Right lobe of liver (tissue), 6 donors: Measurements from ENCODE around the gene AMZ2. TPM values are rescaled to one million over a fixed set of nuclear protein-coding genes. Genes with fewer than 3 reads are reported as not detected.

Experiments used
- ATAC-seq, 4 donors: fragments of 200-7000 bp; cut with Tn5 transposase; one replicate each; pipeline ENCODE4 v1.9.1; 2020; ENCODE audit warnings: mild to moderate bottlenecking in 4 of 4, moderate library complexity in 4 of 4
- DNase-seq, 3 donors: peaks; one replicate each; pipeline ENCODE4 v3.0.0-alpha.2; 2020
- H3K27ac ChIP-seq, 3 donors: fragments of 200-600 bp; one replicate each; pipeline ENCODE4 v1.8.0; 2022
- H3K27me3 ChIP-seq, 2 donors: fragments of 200-600 bp; one replicate each; pipeline ENCODE4 v1.8.0; 2022
- H3K36me3 ChIP-seq, 4 donors: fragments of 200-600 bp; sonication (generic) in 1 of 4; one replicate each; pipeline versions ENCODE4 v1.5.1 to v1.8.0; 2017 to 2022; ENCODE audit warnings: control low read depth in 1 of 4
- H3K4me1 ChIP-seq, 4 donors: fragments of 200-600 bp; sonication (generic) in 1 of 4; one replicate each; pipeline versions ENCODE4 v1.5.1 to v1.8.0; 2017 to 2022; ENCODE audit warnings: control low read depth in 1 of 4
- H3K4me3 ChIP-seq, 3 donors: fragments of 200-600 bp; one replicate each; pipeline ENCODE4 v1.8.0; 2022
- H3K9me3 ChIP-seq, 4 donors: fragments of 200-600 bp; sonication (generic) in 1 of 4; one replicate each; pipeline versions ENCODE4 v1.5.1 to v1.8.0; 2017 to 2022; ENCODE audit warnings: control low read depth in 1 of 4
- POLR2A ChIP-seq: fragments of 450-650 bp; IDR thresholded peaks from one replicate; pipeline ENCODE4 v1.6.1; 2017; ENCODE audit warnings: antibody characterized with exemption, mild to moderate bottlenecking
- WGBS: methylation state at CpG from one replicate; pipeline ENCODE4 v1.1.6; 2018; ENCODE audit warnings: low coverage, low lambda C conversion rate; ENCODE audit not compliant: insufficient coverage; ENCODE audit errors: missing lambda C conversion rate; 5-methylcytosine and 5-hydroxymethylcytosine counted together
- intact Hi-C, 2 donors: fragments of 100-400 bp; cut with DNase I; formaldehyde crosslinking; loops; one replicate each; pipeline versions ENCODE4 v1.11.2 to v1.14.1; 2022
- total RNA-seq, 6 experiments: library from RNA; depleted of rRNA in 2 of 6; stranded (reverse); fragments of >200 nt in 2 of 6; fragmentation: NEBNext Ultra II Directional in 3 of 6; extraction: Animal tissue kit (Norgen Biotek cat#: 25700) in 3 of 6; gene quantifications; one replicate each; pipeline versions ENCODE4 v1.1.0 to v1.2.4, GENCODE V29; 2016 to 2023
- TF ChIP-seq, protein P1 (sequence below), 4 donors: fragments of 200-600 bp in 3 of 4; fragments of 450-650 bp in 1 of 4; IDR thresholded peaks; one replicate each; pipeline versions ENCODE4 v1.5.1 to v1.8.0; 2016 to 2022; ENCODE audit warnings: antibody characterized with exemption in 4 of 4, mild to moderate bottlenecking in 2 of 4
- donor health status: DM: no; HTN: yes; CAD: no.
- donor health status: DM: no; HTN: no; CAD: no.
- donor health status: DM: no; HTN: no; CAD: no.
- donor health status: DM: no; HTN: yes; CAD: no.
- donor health status: DM: no; HTN: yes; CAD: no.

AMZ2 gene
- total RNA-seq, 6 experiments from 2014 or later: 15.3 to 31.2 (median 18.2) TPM

DNA sequence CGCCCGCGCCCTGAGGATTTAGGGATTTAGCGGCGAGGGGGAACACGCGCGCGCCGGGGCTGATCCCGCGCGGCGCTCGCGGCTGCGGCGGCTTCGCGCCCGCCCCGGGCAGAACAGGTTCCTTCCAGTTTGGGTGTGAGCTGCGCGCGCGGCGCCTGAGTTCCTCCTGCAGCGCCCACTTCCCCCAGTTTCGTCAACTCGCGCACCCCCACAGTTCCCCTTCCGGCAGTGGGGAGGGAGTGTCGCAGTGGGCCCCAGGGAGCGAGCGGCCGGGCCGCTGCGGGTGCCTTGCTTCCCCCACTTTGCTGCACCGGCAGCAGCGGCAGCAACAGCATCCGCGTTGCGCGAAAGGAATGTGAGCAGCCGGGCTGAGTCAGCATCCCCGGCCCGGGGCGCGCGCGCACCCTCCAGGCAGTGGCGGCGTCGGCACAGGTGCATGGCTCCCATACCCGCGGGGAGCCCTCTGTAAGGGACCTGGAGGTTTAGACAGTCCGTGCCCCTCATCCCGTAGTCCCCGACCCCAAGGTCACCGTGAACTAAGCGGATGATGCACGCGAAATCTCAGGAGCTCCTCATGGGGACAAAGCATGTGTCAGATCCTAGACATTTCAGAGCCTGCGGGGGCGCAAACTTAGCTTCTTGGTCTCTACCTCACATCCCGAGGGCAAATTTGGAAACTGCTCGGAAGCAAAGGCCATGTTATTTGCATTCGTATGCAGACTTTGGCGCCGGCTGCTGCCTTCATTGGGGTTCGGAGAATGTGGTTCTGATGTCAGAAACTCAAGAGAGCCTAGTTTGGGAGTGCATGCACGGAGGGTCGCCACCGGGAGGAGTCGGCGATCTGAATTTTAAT, 44.2 kb downstream of the AMZ2 start:
- Histone ChIP-seq H3K27ac (peak overlapping the region; percentile 60 to 76 (median 62)), H3K4me1 (peaks cover 0 to 16% (median 2%) of the 10 kb centered on the region in 4 donors), H3K9me3 (no peaks in the 10 kb centered on the region), H3K4me3 (peak overlapping the region; percentile 56 to 60 (median 57)), H3K27me3 (peaks cover 0 to 7% of the 10 kb centered on the region in 2 donors), H3K36me3 (no peaks in the 10 kb centered on the region)
- DNase-seq: peak; percentile 80 to 90 (median 85)
- peak; percentile 74 to 78 (median 74) for ATAC-seq
- TF ChIP-seq, protein P1, sequence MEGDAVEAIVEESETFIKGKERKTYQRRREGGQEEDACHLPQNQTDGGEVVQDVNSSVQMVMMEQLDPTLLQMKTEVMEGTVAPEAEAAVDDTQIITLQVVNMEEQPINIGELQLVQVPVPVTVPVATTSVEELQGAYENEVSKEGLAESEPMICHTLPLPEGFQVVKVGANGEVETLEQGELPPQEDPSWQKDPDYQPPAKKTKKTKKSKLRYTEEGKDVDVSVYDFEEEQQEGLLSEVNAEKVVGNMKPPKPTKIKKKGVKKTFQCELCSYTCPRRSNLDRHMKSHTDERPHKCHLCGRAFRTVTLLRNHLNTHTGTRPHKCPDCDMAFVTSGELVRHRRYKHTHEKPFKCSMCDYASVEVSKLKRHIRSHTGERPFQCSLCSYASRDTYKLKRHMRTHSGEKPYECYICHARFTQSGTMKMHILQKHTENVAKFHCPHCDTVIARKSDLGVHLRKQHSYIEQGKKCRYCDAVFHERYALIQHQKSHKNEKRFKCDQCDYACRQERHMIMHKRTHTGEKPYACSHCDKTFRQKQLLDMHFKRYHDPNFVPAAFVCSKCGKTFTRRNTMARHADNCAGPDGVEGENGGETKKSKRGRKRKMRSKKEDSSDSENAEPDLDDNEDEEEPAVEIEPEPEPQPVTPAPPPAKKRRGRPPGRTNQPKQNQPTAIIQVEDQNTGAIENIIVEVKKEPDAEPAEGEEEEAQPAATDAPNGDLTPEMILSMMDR (IDR thresholded peaks at IDR 0.05): no peak
- TF ChIP-seq POLR2A: peak; percentile 69
- intact Hi-C loops: no loop called here
- WGBS: 3% methylated on average over 38 of the region's 76 CpGs

DNA sequence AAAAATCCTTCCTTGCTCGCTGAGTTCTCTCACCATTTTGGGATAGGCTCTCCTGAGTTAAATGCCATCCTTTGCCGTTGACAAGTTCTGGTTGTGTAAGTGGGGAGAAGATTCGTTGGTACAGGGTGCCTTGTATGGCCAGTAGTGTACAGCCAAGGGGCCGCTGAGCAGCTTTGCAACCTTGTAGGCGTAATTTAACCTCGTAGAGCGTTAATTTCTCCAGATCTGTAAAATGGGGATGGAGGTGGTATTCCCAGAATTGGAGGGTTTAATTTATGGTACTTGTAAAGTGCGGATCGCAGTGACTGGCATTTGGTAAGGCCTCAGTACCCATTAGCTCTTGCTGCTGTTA, 44.8 kb downstream of the AMZ2 start:
- Histone ChIP-seq H3K4me3 (peak overlapping the region in 1 of 3 donors; percentile 57), H3K4me1 (peaks cover 0 to 16% (median 2%) of the 10 kb centered on the region in 4 donors), H3K36me3 (no peaks in the 10 kb centered on the region), H3K9me3 (no peaks in the 10 kb centered on the region), H3K27me3 (peaks cover 0 to 7% of the 10 kb centered on the region in 2 donors), H3K27ac (peak overlapping the region in 2 of 3 donors; percentile 9 to 60)
- DNase-seq (no peak), ATAC-seq (no peak)
- intact Hi-C loops: no loop called here
- WGBS: 47% methylated on average over 8 of the region's 9 CpGs
- TF ChIP-seq, protein P1 (IDR thresholded peaks at IDR 0.05): no peak
- TF ChIP-seq POLR2A: no peak

DNA sequence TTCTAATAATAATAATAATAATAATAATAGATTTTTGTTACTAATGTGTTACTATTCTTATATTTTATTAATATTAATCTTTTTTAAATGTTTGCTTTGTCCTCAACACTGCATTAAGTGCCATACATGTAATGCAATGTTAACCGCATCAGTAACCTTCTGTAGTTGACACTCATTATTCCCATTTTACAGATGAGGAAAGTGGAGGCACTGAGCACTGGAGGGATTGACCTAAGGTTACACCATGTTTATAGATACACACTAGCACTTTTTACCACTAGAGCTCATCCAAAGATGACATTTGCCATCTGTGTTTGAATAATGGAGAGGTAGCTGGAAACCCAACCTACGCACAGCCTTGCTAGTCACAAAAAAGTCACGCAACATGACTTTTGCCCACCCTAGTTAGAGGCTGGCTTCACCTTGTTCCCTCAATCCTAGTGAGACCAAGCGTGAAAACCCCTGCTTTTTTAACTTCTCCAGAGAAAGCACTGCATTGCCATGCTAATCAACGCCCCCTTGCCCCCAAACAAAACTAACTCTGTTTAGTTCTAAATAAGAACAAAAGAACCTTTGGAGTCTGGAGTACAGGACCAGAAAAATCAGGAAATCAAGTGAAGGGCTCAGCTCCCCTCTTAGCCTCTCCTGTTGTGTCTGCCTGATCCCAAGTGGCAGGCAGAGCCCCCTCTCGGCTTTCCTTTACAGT, 45.8 kb downstream of the AMZ2 start:
- Histone ChIP-seq H3K36me3 (no peaks in the 10 kb centered on the region), H3K4me1 (peaks cover 0 to 16% (median 2%) of the 10 kb centered on the region in 4 donors), H3K27me3 (peaks cover 0 to 7% of the 10 kb centered on the region in 2 donors), H3K4me3 (no peak overlapping the region), H3K9me3 (no peaks in the 10 kb centered on the region), H3K27ac (no peak overlapping the region)
- WGBS: 100% methylated on average over 6 of the region's 6 CpGs
- no peak for ATAC-seq
- no peak for TF ChIP-seq POLR2A
- TF ChIP-seq, protein P1 (IDR thresholded peaks at IDR 0.05): no peak
- no peak for DNase-seq
- intact Hi-C loops: no loop called here

DNA sequence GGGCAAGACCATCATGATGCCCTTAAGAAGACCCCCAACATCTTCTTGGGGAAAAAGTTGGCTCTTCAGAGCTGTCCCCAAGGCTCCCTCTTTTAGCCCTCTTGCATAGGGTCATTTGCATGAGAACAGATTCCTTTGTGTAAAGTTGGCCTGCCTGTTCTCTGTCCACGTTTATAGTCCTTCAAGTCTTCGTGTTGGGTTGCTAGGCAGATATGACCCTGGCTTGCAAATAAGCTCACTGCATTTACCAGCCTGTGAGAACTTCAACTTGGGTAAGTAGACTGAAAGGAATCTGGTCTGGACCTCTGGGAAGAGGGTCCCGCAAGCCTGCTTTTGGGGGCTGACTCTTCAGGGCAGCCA, 46.3 kb downstream of the AMZ2 start:
- H3K27ac ChIP-seq: no peak overlapping the region
- H3K36me3 ChIP-seq: no peaks in the 10 kb centered on the region
- H3K4me3 ChIP-seq: no peak overlapping the region
- TF ChIP-seq POLR2A: no peak
- TF ChIP-seq, protein P1 (IDR thresholded peaks at IDR 0.05): no peak
- H3K27me3 ChIP-seq: peaks cover 0 to 7% of the 10 kb centered on the region in 2 donors
- peaks cover 0 to 16% (median 2%) of the 10 kb centered on the region in 4 donors for H3K4me1 ChIP-seq
- 70% methylated on average over 2 of the region's 3 CpGs for WGBS
- intact Hi-C loops: no loop called here
- no peak for ATAC-seq
- DNase-seq: no peak
- H3K9me3 ChIP-seq: no peaks in the 10 kb centered on the region
